ENCODE data around the gene PRKRA.

GRCh38 chr2:178395295-178395694 is 55.7 kb downstream of the PRKRA start:
- TF ChIP-seq POLR2A (IDR thresholded peaks at IDR 0.05) (no peak), CTCF (IDR thresholded peaks at IDR 0.05) (no peak)
